Activated T-cell treated with anti-CD3 and anti-CD28 coated beads, Interleukin-2, amount 50 U/mL, for 4 hours (primary cell): ENCODE results near the gene FZD1. TPM values are rescaled to one million over a fixed set of nuclear protein-coding genes. Genes with fewer than 3 reads are reported as not detected.

ENCODE experiments used
- ATAC-seq, 2 donors: fragments of 200-7000 bp; cut with Tn5 transposase; one replicate each; pipeline ENCODE4 v1.10.0; 2021
- DNase-seq: peaks from one replicate; pipeline ENCODE4 v3.0.0-alpha.2; 2020
- H3K27me3 Mint-ChIP-seq: one replicate; pipeline ENCODE4 v1.8.0; 2021; ENCODE audit warnings: low read depth, mixed read lengths
- H3K36me3 Mint-ChIP-seq: one replicate; pipeline ENCODE4 v1.8.0; 2022; ENCODE audit warnings: mixed read lengths; ENCODE audit not compliant: insufficient read depth
- H3K4me1 Mint-ChIP-seq: one replicate; pipeline ENCODE4 v1.8.0; 2021; ENCODE audit warnings: low read depth, mixed read lengths
- H3K4me3 Mint-ChIP-seq: one replicate; pipeline ENCODE4 v1.8.0; 2021; ENCODE audit warnings: mild to moderate bottlenecking, moderate library complexity, mixed read lengths
- H3K9me3 Mint-ChIP-seq: one replicate; pipeline ENCODE4 v1.8.0; 2021; ENCODE audit warnings: mixed read lengths
- total RNA-seq, 3 donors: library from RNA; stranded (reverse); gene quantifications; one replicate each; pipeline ENCODE4 v1.2.1, GENCODE V29; 2021

The FZD1 gene
- total RNA-seq, 3 donors from 2014 or later: 0.22 to 0.56 (median 0.26) TPM

- no peaks in the 10 kb centered on the region for H3K4me1 Mint-ChIP-seq
- no peaks in the 10 kb centered on the region for H3K9me3 Mint-ChIP-seq
- no peaks in the 10 kb centered on the region for H3K36me3 Mint-ChIP-seq
- no peak overlapping the region for H3K4me3 Mint-ChIP-seq
- ATAC-seq (no peak), DNase-seq (no peak)
- no peaks in the 10 kb centered on the region for H3K27me3 Mint-ChIP-seq
These were observed 16.7 kb upstream of the FZD1 start for GRCh38 chr7:91247500-91247899.

GRCh38 chr7:91248996-91249395 lies 15.2 kb upstream of the FZD1 start:
- Mint-ChIP-seq H3K36me3 (no peaks in the 10 kb centered on the region), H3K4me3 (no peak overlapping the region), H3K9me3 (no peaks in the 10 kb centered on the region), H3K4me1 (no peaks in the 10 kb centered on the region), H3K27me3 (no peaks in the 10 kb centered on the region)
- no peak for ATAC-seq
- no peak for DNase-seq

GRCh38 chr7:91249506-91250233 lies 14.6 kb upstream of the FZD1 start:
- Mint-ChIP-seq H3K27me3 (no peaks in the 10 kb centered on the region), H3K4me1 (no peaks in the 10 kb centered on the region), H3K36me3 (no peaks in the 10 kb centered on the region), H3K4me3 (no peak overlapping the region), H3K9me3 (no peaks in the 10 kb centered on the region)
- no peak for DNase-seq
- ATAC-seq: no peak

- Mint-ChIP-seq H3K9me3 (peaks cover 6% of the 10 kb centered on the region), H3K4me1 (no peaks in the 10 kb centered on the region), H3K27me3 (no peaks in the 10 kb centered on the region), H3K36me3 (no peaks in the 10 kb centered on the region), H3K4me3 (no peak overlapping the region)
- DNase-seq (no peak), ATAC-seq (no peak)
These were observed 13.5 kb upstream of the FZD1 start for GRCh38 chr7:91250706-91251105.

- Mint-ChIP-seq H3K9me3 (peaks cover 14% of the 10 kb centered on the region), H3K36me3 (no peaks in the 10 kb centered on the region), H3K27me3 (no peaks in the 10 kb centered on the region), H3K4me3 (no peak overlapping the region), H3K4me1 (no peaks in the 10 kb centered on the region)
- no peak for DNase-seq
- no peak for ATAC-seq
These were observed 12.4 kb upstream of the FZD1 start for GRCh38 chr7:91251877-91252276.

- H3K9me3 Mint-ChIP-seq: no peaks in the 10 kb centered on the region
- H3K4me3 Mint-ChIP-seq: peak overlapping the region; percentile 76
- H3K27me3 Mint-ChIP-seq: peaks cover 45% of the 10 kb centered on the region
- H3K4me1 Mint-ChIP-seq: peaks cover 13% of the 10 kb centered on the region
- no peak for ATAC-seq
- no peak for DNase-seq
- no peaks in the 10 kb centered on the region for H3K36me3 Mint-ChIP-seq
These were observed 718 bp upstream of the FZD1 start for GRCh38 chr7:91263384-91264045.

GRCh38 chr7:91264924-91265681 lies 870 bp downstream of the FZD1 start:
- ATAC-seq: peak; percentile 28 to 44
- H3K4me1 Mint-ChIP-seq: peaks cover 13% of the 10 kb centered on the region
- no peak for DNase-seq
- H3K9me3 Mint-ChIP-seq: no peaks in the 10 kb centered on the region
- H3K4me3 Mint-ChIP-seq: peak overlapping the region; percentile 66
- H3K36me3 Mint-ChIP-seq: no peaks in the 10 kb centered on the region
- peaks cover 45% of the 10 kb centered on the region for H3K27me3 Mint-ChIP-seq

- no peaks in the 10 kb centered on the region for H3K9me3 Mint-ChIP-seq
- H3K36me3 Mint-ChIP-seq: no peaks in the 10 kb centered on the region
- no peak overlapping the region for H3K4me3 Mint-ChIP-seq
- no peak for DNase-seq
- peaks cover 45% of the 10 kb centered on the region for H3K27me3 Mint-ChIP-seq
- ATAC-seq: no peak
- peaks cover 13% of the 10 kb centered on the region for H3K4me1 Mint-ChIP-seq
These were observed 1.4 kb downstream of the FZD1 start for GRCh38 chr7:91265693-91266066.

- no peaks in the 10 kb centered on the region for H3K9me3 Mint-ChIP-seq
- peaks cover 13% of the 10 kb centered on the region for H3K4me1 Mint-ChIP-seq
- H3K4me3 Mint-ChIP-seq: no peak overlapping the region
- ATAC-seq: no peak
- peaks cover 45% of the 10 kb centered on the region for H3K27me3 Mint-ChIP-seq
- no peak for DNase-seq
- no peaks in the 10 kb centered on the region for H3K36me3 Mint-ChIP-seq
These were observed 1.9 kb downstream of the FZD1 start for GRCh38 chr7:91266067-91266688.

- ATAC-seq: no peak
- no peak for DNase-seq
- Mint-ChIP-seq H3K4me3 (no peak overlapping the region), H3K36me3 (no peaks in the 10 kb centered on the region), H3K27me3 (peaks cover 44% of the 10 kb centered on the region), H3K4me1 (peaks cover 13% of the 10 kb centered on the region), H3K9me3 (no peaks in the 10 kb centered on the region)
These were observed 2.5 kb downstream of the FZD1 start for GRCh38 chr7:91266689-91267090.

- no peaks in the 10 kb centered on the region for H3K9me3 Mint-ChIP-seq
- DNase-seq (no peak), ATAC-seq (no peak)
- no peak overlapping the region for H3K4me3 Mint-ChIP-seq
- peaks cover 39% of the 10 kb centered on the region for H3K27me3 Mint-ChIP-seq
- H3K4me1 Mint-ChIP-seq: peaks cover 13% of the 10 kb centered on the region
- H3K36me3 Mint-ChIP-seq: no peaks in the 10 kb centered on the region
These were observed 3.1 kb downstream of the FZD1 start for GRCh38 chr7:91267171-91267955.

GRCh38 chr7:91270372-91270771 lies 6.1 kb downstream of the FZD1 start:
- H3K9me3 Mint-ChIP-seq: no peaks in the 10 kb centered on the region
- no peak for ATAC-seq
- peaks cover 18% of the 10 kb centered on the region for H3K27me3 Mint-ChIP-seq
- H3K4me1 Mint-ChIP-seq: peaks cover 2% of the 10 kb centered on the region
- H3K4me3 Mint-ChIP-seq: no peak overlapping the region
- no peak for DNase-seq
- H3K36me3 Mint-ChIP-seq: no peaks in the 10 kb centered on the region

- H3K27me3 Mint-ChIP-seq: no peaks in the 10 kb centered on the region
- no peak for ATAC-seq
- no peak for DNase-seq
- no peaks in the 10 kb centered on the region for H3K9me3 Mint-ChIP-seq
- H3K4me1 Mint-ChIP-seq: no peaks in the 10 kb centered on the region
- H3K4me3 Mint-ChIP-seq: no peak overlapping the region
- H3K36me3 Mint-ChIP-seq: no peaks in the 10 kb centered on the region
These were observed 12.7 kb downstream of the FZD1 start for GRCh38 chr7:91276909-91277308.

GRCh38 chr7:91280185-91280584 lies 16.0 kb downstream of the FZD1 start:
- ATAC-seq (no peak), DNase-seq (no peak)
- Mint-ChIP-seq H3K36me3 (no peaks in the 10 kb centered on the region), H3K27me3 (no peaks in the 10 kb centered on the region), H3K9me3 (no peaks in the 10 kb centered on the region), H3K4me3 (no peak overlapping the region), H3K4me1 (no peaks in the 10 kb centered on the region)
